MM.1S (cell line): Measurements from ENCODE around the gene PAGR1.

Experiments used
- CTCF ChIP-seq: fragments of 300-600 bp; sonication (generic); IDR thresholded peaks from 2 replicates; pipeline ENCODE4 v1.5.1; 2016; ENCODE audit warnings: antibody characterized with exemption, low read length, mixed read lengths
- EZH2 ChIP-seq: fragments of 300-600 bp; sonication (generic); optimal IDR thresholded peaks from 2 replicates; pipeline ENCODE3; 2017; ENCODE audit warnings: low read depth, mild to moderate bottlenecking, antibody characterized with exemption, low read length, mixed read lengths

- TF ChIP-seq EZH2 (no peak), CTCF (no peak)
Observed at GRCh38 chr16:29841631-29842030, 25.7 kb downstream of the PAGR1 start.
